GM21381 (cell line): ENCODE results near the gene EDC3.
A peak's percentile ranks its signal among the peaks of the same experiment; 100 is the strongest.
"Not testable (repeated sequence)": the region's sequence is repeated elsewhere in the genome, so short reads cannot be mapped to it uniquely, and the experiment has no call there.

Experiments
- ATAC-seq: cut with Tn5 transposase; IDR thresholded peaks from one replicate; pipeline ENCODE4 v1.9.1; 2021; ENCODE audit warnings: mild to moderate bottlenecking, moderate library complexity; ENCODE audit not compliant: unreplicated experiment

Gene EDC3

GRCh38 chr15:74612677-74613076, 83.1 kb downstream of the EDC3 start:
- ATAC-seq: no peak

- no peak for ATAC-seq
Observed at GRCh38 chr15:74611834-74612233, 84.0 kb downstream of the EDC3 start.

- no peak for ATAC-seq
Observed at GRCh38 chr15:74611341-74611740, 84.5 kb downstream of the EDC3 start.

- no peak for ATAC-seq
Observed at GRCh38 chr15:74610302-74610951, 85.4 kb downstream of the EDC3 start.

- ATAC-seq: no peak
Observed at GRCh38 chr15:74609938-74610301, 85.9 kb downstream of the EDC3 start.

- ATAC-seq: no peak
Observed at GRCh38 chr15:74608786-74609185, 87.0 kb downstream of the EDC3 start.

- ATAC-seq: no peak
Observed at GRCh38 chr15:74605795-74606150, 90.1 kb downstream of the EDC3 start.

- no peak for ATAC-seq
Observed at GRCh38 chr15:74604983-74605794, 90.6 kb downstream of the EDC3 start.

- ATAC-seq: no peak
Observed at GRCh38 chr15:74603789-74604705, 91.8 kb downstream of the EDC3 start.

- ATAC-seq: no peak
Observed at GRCh38 chr15:74603026-74603788, 92.6 kb downstream of the EDC3 start.

- ATAC-seq: no peak
Observed at GRCh38 chr15:74599156-74599555, 96.7 kb downstream of the EDC3 start.

GRCh38 chr15:74598126-74598842, 97.5 kb downstream of the EDC3 start:
- peak; percentile 90 for ATAC-seq

GRCh38 chr15:74597146-74597705, 98.6 kb downstream of the EDC3 start:
- ATAC-seq: not testable (repeated sequence)

- not testable (repeated sequence) for ATAC-seq
Observed at GRCh38 chr15:74596736-74597135, 99.1 kb downstream of the EDC3 start.

GRCh38 chr15:74595271-74595670, 100.6 kb downstream of the EDC3 start:
- ATAC-seq: no peak

GRCh38 chr15:74594455-74594854, 101.4 kb downstream of the EDC3 start:
- ATAC-seq: no peak

GRCh38 chr15:74593122-74593521, 102.7 kb downstream of the EDC3 start:
- ATAC-seq: no peak

- ATAC-seq: no peak
Observed at GRCh38 chr15:74592222-74592621, 103.6 kb downstream of the EDC3 start.

- no peak for ATAC-seq
Observed at GRCh38 chr15:74589826-74590225, 106.0 kb downstream of the EDC3 start.

- ATAC-seq: no peak
Observed at GRCh38 chr15:74585857-74586256, 110.0 kb downstream of the EDC3 start.
